COLO829 (cell line): ENCODE results near the gene AMN1.

Source experiments
- DNase-seq: peaks from one replicate; pipeline ENCODE4 v3.0.0; 2012; ENCODE audit warnings: low spot score

Gene AMN1

DNA sequence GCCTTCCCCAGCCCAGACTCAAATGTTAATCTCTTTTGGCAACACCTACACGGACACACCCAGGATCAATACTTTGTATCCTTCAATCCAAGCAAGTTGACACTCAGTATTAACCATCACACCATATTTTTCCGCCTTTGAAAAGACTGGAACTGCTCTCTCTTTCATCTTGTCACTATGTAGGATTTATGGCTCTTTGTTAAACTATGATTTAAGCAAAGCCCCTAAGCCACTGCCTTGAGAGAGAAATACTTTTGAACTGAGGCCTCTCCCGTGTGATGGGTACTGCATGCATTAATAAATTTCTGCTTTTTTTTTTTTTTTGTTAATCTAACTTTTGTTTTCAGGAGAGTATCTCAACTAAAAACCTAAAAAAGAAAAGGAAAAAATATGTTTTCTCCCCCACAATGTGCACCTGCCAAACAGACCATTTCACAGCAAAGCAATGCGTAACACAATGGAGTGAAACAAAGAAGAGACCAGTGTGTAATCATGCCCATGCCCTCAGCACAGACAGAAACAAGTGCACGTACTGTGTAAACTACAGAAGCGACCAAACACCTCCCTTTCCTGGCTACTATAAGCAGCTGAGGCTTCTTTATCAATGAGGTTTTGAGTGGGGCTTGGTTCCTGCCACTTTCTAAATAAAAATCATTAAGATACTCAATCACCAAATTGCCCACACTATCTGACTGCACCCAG is 97.6 kb downstream of the AMN1 start:
- DNase-seq = no peak

DNA sequence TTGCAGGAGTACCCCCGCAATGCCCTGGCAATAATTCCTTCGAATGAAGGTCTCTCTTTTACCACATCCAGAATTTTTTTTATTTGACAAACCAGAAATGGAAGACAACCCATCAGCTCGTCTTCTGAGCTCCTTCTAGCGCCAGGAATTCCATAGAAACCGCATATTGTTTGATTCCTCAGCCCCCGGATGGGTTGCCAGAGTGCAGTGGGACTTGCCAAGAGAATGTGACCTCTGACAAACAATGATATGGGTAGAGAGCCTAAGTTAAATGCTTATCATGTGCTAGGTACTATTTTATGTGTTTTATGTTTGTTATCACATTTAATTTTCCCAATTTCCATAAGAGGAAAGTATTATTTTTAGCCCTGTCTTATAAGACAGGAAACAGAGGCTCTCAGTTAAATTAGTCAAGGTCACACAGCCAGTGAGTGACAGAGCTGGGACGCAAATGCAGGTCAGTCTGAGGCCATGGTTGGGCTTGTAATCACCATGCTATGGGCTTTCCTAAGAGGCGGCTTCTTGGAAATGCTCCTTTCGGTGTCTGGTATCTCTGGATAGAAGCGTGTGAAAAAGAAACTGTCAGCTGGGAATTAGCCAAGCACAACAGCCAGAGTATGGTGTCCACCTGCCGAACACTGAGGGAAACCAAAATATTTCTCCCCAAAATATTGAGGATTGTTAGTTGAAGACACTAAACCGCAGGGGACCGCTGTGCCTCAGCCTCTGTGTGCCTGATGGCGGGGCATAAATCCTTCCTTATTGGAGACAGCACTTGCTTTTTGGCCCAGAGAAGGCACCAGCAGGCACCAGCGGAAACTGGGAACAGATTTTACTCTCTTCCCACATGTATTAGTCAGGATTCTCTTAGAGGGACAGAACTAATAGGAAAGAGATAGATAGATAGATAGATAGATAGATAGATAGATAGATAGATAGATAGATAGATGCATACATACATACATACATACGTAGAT is 98.8 kb downstream of the AMN1 start:
- DNase-seq = peak; percentile 10

DNA sequence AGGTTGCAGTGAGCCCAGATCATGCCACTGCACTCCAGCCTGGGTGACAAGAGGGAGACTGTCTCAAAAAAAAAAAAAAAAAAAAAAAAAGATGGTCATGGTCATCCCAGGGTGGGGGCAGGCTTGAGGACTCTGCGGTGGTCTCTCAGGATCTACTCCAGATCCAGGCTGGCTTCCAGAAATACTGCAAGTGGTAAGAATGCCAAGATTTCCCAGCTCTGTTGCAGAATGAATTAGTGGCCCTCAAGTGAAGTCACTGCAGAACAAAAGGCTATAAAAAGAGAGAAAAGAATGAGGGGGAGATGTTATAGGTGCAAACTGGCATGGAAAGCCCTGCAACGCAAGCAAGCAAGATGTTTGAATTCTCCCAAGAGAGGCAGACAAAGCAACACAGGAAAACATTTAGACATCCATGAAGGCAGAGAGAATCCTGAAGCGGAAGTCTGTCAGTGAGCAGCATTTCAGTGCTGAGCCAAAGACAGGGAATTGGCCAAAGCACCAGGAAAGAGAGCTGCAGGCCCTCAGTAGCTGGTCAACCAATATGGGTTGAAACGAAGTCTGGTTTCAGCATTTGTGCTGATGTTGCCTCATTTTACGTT is 101.3 kb downstream of the AMN1 start:
- no peak for DNase-seq

GRCh38 chr12:31626270-31626995 is 102.4 kb downstream of the AMN1 start:
- DNase-seq = no peak

DNA sequence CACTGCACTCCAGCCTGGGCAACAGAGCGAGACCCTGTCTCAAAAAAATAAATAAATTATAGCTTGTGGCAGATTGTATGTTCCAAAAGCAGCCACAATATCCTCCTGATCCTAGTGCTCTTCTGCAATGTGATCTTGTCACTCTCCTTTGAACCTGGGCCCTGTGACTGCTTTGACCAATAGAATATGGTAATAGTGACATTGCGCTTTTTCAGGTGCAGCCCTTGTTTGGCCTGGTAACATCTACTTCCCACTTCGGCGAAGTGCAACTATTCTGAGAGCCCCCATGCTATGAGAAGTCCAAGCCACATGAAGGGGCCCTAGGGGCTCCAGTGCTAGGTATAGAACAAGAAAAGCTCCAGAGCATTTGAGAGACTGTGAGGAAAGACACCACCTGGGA is 106.8 kb downstream of the AMN1 start:
- no peak for DNase-seq
